ENCODE results near the gene FLYWCH1.

- TF ChIP-seq REST (IDR thresholded peaks at IDR 0.05; ENCODE audit: insufficient read depth in 1 of 2, low read depth in 2 of 2, low read length in 2 of 2) = no peak
- TF ChIP-seq POLR2AphosphoS5 (IDR thresholded peaks at IDR 0.05; ENCODE audit: low read depth, low read length) = no peak
Measured at GRCh38 chr16:2928796-2929195, 17.1 kb downstream of the FLYWCH1 start.

Measured in PFSK-1 (cell line).